Fibroblast of villous mesenchyme (primary cell): ENCODE results near the gene COL4A1. TPM values are rescaled to one million over a fixed set of nuclear protein-coding genes. Genes with fewer than 3 reads are reported as not detected.

ENCODE experiments used
- DNase-seq: peaks from one replicate; pipeline ENCODE4 v3.0.0-alpha.2; 2010; ENCODE audit warnings: low read depth
- H3K4me3 ChIP-seq: 2 replicates; pipeline ENCODE4 v1.5.1; 2011; ENCODE audit warnings: low read depth, mild to moderate bottlenecking, low read length
- CTCF ChIP-seq: IDR thresholded peaks from 2 replicates; pipeline ENCODE4 v1.5.1; 2012; ENCODE audit warnings: low read depth, mild to moderate bottlenecking, low read length; ENCODE audit not compliant: insufficient read depth
- total RNA-seq: library from RNA; depleted of rRNA; stranded (reverse); fragments of >200 nt; gene quantifications from 2 replicates; pipeline ENCODE4 v1.2.3, GENCODE V29; 2012

Gene COL4A1
- total RNA-seq, 1 donor, result 1,391 TPM

GRCh38 chr13:110270507-110270906 is 36.5 kb downstream of the COL4A1 start:
- DNase-seq, result no peak
- TF ChIP-seq CTCF, result no peak
- no peak overlapping the region for H3K4me3 ChIP-seq

GRCh38 chr13:110269509-110270185 is 37.3 kb downstream of the COL4A1 start:
- H3K4me3 ChIP-seq, result no peak overlapping the region
- TF ChIP-seq CTCF, result no peak
- no peak for DNase-seq

GRCh38 chr13:110268576-110269185 is 38.3 kb downstream of the COL4A1 start:
- TF ChIP-seq CTCF, result no peak
- no peak for DNase-seq
- H3K4me3 ChIP-seq, result no peak overlapping the region

- no peak for TF ChIP-seq CTCF
- no peak for DNase-seq
- H3K4me3 ChIP-seq, result no peak overlapping the region
Measured at GRCh38 chr13:110268061-110268460, 38.9 kb downstream of the COL4A1 start.

GRCh38 chr13:110266983-110267382 is 40.0 kb downstream of the COL4A1 start:
- no peak for TF ChIP-seq CTCF
- no peak overlapping the region for H3K4me3 ChIP-seq
- no peak for DNase-seq

GRCh38 chr13:110266431-110266809 is 40.5 kb downstream of the COL4A1 start:
- TF ChIP-seq CTCF, result no peak
- H3K4me3 ChIP-seq, result no peak overlapping the region
- no peak for DNase-seq
